Stimulated activated CD8-positive, alpha-beta memory T cell treated with anti-CD3 and anti-CD28 coated beads, Interleukin-4, amount 100 ng/mL, for 48 hours (primary cell): ENCODE data around the gene PHF5A.
A peak's percentile ranks its signal among the peaks of the same experiment; 100 is the strongest.

Source experiments
- DNase-seq: peaks from one replicate; pipeline ENCODE4 v3.0.0-alpha.2; 2020

The PHF5A gene, protein sequence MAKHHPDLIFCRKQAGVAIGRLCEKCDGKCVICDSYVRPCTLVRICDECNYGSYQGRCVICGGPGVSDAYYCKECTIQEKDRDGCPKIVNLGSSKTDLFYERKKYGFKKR

DNA sequence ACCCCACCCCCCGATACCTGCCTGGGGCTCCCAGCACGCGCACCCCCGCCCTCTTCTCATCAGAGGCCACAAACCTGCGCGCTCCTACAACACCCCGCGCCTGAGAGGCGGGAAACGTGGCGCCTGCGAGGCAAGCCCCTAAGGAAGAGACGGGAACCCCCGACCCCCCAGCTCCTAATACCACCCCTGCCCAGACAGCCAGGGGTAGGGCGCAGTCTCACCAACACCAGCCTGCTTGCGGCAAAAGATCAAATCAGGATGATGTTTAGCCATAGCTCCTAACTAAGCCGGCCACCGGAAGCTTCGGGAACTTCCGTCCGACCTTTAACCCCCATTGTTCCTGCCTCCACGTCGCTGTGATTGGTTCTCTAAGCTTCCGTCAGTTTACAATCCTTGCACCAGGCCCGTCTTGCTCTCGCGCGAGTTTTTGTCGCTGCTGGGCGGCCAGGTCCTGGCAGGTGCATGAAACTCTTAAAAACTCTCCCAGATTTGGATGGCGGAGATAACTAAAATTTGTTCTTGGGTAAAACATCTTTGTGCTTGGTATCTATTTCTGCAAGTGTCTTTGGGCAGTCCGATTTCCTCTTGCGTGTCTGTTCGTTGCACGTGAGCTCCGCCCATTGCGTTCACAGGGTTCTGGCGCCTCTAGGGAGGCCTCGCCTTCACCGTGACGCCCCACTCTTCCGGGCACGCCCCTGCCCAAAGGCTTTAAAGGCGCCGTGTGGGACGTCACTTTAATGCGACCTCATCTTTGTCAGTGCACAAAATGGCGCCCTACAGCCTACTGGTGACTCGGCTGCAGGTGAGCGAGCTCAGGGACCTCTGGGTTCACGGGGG is at the start of gene PHF5A, which contains the start of gene ACO2:
Gene PHF5A (minus strand): TSS at position 312 of the 837 bp plus-strand sequence. CDS start 39 bp downstream, at position 273.
Gene ACO2 (plus strand): TSS at position 737 of the 837 bp plus-strand sequence. CDS start 30 bp downstream, at position 767.
- DNase-seq = peak; percentile 100

DNA sequence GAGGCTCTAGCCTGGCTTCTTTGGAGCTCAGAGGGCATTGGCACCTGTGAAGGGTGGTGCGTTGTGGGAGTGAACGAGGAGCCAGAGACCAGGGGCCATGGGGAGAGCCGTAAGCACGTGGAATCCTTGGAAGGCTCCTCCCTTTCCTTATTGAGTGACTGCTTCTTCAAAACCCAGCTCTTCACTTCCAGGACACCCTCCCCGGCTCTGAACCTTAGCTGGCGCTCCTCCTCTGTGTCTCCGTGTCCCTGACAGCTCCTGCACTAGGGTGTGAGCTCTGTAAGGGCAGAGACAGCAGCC is 49.5 kb upstream of the PHF5A start:
- DNase-seq = no peak

DNA sequence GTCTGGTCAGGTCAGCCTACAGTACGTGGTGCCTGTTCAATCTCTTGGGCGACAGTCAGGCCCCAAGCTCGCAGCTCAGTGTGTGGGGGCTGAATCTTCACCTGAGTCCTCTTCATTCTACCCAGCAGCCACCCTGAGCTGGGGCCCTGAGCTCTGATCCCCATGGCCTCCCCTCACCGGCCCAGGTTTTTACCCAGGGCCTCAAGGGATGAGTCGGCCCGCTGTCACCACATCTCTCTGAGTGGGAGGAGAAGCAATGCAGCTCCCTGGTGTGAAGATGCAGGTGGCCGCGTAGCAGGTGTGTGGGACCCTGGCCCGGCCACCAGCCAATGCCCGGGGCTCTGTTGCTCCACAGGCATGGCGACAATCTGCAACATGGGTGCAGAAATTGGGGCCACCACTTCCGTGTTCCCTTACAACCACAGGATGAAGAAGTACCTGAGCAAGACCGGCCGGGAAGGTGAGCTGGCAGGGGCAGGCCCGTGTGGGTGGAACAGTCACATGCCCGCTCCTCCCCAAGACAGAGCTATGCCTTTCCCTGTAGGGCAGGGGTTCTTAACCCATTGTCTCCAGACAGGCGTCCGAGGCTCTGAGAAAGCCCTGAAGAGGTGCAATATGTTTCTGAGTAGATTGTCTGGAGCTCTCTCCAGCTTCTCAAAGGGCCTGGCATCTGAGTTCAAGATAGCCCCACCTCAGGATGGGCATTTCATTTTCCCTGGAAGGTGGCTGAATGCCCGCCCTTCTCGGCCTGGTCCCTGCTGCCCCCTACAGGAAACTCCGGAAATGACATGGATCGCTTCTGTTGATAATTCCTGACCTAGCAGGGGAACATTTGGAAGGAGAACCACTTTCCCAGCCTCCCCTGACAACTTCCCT is 48.9 kb upstream of the PHF5A start:
- peak; percentile 69 for DNase-seq

DNA sequence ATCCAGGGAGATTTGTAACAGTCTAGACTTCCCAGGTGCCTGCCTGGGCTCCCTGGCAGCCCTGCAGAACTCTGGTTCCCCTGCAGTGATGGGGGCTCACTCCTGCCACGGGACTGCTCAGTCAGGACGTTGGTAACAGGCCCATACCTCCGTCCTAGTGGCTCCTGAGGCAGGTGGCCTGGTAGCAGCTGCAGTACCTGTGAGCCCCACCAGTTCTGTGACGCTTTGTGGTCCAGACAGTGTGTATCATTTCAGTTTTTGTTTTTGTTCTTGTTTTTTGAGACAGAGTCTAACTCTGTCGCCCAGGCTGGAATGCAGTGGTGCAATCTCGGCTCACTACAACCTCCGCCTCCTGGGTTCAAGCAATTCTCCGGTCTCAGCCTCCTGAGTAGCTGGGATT is 48.0 kb upstream of the PHF5A start:
- no peak for DNase-seq

DNA sequence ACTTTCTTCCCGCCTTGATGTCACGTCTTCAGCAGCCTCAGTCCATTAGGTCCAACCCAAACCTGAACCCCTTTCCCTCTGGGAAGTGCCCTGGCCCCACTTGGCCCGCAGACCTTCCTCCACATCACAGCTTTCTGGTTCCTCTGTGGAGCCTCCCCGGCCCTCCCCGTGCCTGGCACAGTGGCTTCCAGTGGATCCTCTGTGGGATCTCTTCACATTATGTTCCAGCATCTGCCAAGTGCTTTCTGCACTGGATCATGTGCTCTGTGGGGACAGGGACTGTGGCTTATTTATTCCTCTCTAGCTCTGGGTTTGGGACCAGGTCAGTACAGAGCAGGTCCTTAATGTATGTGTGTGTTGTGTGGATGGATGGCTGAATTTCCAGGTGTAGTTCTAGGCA is 44.9 kb upstream of the PHF5A start:
- DNase-seq = no peak

DNA sequence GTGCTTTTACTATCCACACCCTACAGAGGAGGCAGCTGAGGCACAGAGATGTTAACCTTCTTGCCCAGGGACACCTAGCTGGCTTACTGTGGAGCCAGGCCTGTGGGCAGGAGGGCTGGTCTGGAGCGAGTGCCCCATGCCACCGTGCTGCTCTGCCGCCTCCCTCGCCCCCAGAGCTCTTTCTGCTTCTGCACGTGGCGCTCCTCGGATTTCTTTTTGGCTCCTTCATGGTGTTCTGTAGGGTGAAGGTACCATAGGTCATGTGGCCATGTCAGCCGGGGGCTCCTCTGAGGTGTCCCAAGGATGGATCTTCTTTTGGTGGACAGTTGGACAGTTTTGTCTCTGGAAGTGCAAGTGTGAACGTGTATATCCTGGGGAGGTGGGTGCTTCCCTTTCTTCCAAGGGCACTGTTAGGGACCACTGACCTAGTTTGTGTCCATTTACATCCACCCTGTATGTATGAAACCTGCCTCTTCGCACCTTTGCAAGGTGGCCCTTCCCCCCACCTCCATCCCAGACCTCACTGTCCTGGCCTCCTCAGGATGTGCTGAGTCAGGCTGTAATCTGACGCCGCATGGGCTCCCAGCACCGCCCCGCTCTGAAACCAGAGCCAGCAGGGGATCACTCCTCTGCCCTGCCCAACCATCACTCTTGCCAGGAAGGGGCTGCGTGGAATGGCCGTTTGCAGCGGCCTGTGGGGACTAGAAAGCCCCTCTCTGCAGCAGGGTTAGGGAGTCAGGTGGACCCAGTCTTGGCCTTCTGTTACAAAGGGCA is 44.1 kb upstream of the PHF5A start:
- no peak for DNase-seq

DNA sequence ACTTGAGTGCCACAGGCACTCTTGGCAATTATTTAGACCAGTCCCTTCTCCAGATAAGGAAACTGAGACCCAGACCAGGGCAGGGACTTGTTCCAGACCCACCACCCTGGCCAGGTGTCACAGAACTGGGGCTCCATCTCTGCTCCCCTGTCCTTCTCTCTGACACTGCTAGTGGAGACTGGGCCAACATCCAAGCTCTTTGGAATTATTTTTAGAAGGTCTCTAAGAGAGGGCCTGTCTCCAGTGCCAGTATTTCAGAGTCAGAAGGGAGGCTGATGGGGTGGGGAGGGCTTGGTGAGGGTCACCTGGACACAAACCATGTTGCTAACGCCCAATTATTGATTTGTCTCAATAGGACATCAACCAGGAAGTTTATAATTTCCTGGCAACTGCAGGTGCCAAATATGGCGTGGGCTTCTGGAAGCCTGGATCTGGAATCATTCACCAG is 43.1 kb upstream of the PHF5A start:
- DNase-seq = no peak

DNA sequence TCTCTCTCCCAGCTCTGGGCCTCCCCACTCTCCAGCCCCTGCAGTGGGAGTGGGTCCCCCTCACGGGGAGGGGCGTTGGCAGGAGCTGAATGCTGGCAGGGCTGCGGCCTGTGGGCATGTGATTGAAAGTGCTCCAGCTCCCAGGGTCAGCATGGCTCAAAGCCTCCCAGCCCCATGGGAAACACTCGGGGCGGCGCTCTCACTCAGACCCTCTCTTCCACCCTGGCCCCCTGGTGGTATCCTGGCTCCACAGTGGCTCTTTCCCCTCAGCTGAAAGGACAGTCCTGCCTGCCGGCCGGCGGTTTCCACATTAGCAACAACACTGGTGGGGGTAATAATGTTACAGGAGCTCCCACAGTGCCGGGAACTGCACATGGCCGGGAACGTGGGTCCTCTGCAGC is 40.3 kb upstream of the PHF5A start:
- no peak for DNase-seq

DNA sequence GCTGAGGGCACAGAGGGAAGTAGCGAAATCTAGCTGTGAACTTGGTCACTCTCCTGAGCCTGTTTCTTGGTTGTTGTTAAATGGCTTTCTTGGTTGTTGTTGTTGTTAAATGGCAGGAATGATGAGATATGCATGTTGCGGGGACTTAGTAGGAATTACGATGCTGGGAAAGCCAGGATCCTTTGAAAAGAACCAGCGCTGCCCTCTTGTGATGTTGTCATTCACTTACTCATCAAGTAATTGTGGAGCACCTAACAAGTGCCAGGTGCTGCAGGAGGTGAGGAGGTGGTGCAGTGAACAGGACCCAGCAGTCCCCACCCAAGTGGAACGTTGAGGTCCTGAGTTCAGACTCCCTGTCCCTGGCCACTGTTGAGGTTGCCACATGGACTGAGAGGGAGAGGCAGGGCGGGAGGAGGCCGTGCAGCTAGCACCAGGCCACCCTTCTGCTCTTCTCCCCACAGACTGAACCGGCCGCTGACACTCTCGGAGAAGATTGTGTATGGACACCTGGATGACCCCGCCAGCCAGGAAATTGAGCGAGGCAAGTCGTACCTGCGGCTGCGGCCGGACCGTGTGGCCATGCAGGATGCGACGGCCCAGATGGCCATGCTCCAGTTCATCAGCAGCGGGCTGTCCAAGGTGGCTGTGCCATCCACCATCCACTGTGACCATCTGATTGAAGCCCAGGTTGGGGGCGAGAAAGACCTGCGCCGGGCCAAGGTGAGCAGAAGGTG is 39.0 kb upstream of the PHF5A start:
- no peak for DNase-seq

DNA sequence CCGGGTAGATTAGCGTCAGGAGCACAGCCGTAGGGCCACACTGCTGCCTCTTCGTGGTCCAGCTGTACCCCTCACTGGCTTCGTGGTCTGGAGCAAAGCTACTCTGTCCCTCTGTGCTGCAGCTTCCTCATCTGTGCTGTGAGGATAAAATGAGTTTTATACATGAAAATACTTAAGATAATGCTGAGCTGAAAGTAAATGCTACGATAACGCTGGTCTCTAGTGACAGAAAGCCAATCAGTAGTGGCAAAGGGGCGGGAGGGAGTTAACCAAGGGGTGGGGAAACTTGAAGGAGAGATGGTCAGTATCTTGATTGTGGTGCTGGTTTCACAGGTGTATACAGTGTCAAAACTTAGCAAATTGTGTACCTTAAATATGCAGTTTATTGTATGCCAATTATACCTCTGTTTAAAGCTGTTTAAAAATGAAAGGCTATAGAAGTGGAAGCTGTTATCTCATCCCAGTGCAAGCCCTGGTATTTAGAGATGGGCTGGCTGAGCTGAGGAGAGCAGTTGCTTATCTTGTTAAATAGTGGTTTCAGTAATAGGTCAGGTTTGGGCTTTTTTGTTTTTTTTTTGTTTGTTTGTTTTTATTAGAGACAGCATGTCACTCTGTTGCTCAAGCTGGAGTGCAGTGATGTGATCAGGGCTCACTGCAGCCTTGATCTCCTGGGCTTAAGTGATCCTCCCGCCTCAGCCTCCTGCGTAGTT is 37.2 kb upstream of the PHF5A start:
- DNase-seq = no peak

DNA sequence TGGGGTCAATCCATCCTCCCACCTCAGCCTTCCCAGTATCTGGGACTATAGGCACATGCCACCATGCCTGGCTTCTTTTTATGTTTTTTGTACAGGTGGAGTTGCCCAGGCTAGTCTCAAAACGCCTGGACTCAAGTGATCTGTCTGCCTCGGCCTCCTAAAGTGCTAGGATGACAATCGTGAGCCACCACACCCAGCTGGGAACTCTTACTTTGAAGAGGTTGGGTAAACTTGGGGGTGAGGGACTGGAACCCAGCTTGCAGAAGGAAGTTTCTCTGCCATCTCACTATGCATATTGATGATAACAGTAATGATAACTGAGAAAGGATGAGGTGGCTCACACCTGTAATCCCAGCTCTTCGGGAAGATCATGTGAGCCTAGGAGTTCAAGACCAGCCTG is 36.3 kb upstream of the PHF5A start:
- DNase-seq = no peak

DNA sequence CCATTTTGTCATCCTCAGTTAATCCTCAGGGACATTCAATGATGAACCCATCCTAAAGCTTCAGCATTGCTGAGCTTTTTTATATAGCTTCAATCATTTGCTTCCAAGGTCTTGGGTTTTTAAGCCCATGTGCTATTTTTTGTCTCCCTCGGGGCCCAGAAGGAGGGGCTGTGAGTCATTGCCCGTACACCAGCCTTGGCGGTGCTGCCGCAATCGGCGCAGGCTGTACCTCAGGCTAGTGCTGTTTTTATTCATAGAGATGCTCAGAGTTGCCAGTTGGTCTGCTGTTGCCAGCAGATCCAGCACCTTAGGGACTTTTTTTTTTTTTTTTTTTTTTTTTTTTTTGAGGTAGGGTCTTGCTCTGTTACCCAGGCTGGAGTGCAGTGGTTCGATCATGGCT is 35.9 kb upstream of the PHF5A start:
- no peak for DNase-seq

DNA sequence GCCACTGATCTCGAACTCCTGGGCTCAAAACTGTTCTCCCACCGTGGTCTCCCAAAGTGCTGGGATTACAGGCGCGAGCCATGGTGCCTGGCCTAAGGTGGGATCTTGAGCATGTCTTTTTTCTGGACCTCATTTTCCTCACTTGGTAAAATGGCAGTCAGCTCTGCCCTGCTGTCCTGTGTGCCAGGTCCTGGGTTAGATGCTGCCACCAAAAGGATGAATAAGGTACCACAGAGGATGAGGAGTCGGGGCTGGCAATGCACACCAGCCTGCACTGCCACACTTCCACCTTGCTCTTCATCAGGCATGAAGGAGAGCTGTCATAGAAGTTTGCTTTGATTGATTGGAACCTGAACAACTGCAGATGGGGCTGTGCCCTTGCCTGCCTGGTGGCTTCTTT is 32.7 kb upstream of the PHF5A start:
- DNase-seq = no peak

DNA sequence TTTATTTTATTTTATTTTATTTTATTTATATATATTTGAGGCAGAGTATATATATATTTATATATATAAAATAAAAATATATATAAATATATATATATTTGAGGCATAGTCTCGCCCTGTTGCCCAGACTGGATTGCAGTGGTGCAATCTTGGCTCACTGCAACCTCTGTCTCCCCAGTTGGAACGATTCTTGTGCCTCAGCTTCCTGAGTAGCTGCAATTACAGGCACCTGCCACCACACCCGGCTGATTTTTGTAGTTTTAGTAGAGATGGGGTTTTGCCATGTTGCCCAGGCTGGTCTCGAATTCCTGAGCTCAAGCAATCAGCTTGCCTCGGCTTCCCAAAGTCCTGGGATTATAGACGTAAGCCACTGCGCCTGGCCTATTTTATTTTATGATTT is 31.8 kb upstream of the PHF5A start:
- no peak for DNase-seq

DNA sequence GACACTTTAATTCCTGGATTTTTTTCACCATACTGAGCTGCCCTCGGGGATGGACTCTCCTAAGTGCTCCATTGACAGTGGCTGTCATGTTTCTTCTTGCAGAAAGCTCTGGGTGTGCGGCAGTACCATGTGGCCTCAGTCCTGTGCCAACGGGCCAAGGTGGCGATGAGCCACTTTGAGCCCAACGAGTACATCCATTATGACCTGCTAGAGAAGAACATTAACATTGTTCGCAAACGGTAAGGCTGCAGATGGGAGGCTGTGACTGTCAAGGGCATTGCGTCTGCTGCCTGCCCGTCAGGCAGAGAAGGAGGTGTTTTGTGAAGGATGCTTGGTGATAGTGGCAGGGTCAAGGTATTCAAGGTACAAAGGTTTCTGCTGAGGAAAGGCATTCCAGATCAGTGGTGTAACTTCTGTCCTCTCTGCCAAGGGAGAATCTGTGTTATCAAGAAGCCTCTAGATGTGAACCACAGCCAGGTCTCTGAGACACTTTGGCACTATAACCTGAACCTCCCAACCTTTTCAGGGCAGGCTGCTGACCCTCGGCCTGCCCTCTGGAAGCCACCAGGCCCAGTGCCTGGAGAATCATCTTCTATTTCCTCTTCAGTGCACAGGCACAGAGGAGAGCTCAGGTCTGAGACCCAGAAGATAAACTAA is 31.3 kb upstream of the PHF5A start:
- DNase-seq = no peak

DNA sequence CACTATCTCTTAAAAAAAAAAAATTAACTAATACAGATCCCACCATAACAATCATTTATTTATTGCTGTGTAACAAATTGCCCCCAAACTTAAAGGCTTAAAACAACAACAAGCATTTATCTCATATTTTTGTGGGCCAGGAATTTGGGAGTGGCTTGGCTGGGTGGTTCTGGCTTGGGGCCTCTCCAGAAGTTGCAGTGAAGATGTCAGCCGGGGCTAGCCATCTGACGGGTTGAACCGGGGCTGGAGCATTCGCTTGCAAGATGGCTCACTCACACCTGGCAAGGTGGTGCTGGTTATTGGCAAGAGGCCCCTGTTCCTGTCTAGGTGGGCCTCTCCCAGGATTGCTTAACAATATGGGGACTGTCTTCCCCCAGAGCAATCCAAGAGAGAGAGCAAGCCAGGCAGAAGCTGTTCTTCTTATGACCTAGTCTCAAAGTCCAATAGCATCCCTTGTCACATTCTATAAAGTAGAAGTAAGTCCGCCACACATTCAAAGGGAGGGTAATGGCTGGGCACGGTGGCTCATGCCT is 29.9 kb upstream of the PHF5A start:
- no peak for DNase-seq

DNA sequence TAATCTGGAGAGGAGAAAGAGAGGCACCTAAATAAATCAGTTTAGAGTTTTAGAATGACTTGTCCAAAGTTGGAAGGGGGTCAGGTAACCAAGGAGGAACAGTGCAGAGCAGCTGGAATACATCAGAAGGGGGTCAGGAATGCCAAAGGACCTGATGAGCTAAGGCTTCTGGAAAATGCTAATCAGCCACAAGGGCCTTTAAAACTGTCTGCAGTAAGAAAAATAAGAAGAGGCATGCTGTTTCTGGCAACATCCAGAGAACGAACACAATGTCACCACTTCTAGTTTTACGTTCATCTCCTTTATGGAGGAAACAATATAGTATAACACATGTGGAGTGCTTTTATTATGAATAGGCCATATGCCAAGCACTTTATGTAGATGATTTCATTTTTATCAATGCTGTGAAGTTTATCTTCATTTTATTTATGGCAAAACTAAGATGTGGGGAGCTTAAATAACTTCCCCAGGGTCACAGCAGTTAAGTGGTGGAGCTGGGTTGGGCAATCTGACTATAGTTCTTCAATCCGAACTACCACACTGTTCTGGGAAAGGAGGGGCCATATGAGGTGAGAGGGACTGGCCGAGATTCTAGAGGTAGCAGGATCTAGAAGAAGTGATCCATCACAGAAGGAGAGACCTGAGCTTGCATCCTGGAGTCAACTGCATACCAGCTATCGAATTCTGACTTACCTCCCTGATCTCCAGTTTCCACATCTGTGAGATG is 23.0 kb upstream of the PHF5A start:
- DNase-seq = no peak

DNA sequence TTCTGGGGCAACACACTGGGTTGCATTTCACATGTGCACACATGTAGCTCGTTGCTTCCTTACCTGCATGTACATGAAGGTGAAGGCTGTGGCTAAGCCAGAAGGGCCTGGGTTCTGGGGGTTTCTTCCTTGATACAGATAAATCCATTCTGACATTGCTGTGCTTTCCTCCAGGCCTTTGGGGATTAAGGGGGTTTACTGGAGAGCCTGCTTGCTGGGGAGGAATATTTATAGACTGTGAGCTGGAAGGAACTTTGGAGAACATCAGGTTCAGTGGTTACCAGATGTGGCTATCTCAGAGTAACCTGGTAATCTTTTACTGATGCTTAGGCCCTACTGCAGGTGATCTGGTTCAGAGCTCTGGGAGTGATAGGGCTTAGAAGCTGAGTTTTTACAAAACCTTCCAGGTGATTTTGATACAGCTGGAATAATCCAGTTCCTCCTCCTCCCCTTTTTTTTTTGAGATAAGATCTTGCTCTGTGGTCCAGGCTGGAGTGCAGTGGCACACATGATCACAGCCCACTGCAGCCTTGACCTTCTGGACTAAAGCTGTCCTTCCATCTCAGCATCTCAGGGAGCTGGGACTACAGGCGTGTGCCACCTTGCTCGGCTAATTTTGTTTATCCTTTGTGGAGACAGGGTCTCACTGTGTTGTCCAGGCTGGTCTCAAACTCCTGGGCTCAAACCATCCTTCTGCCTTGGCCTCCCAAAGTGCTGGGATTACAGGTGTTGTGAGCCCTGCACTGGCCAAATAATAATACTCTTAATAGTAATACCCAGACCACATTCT is 20.3 kb upstream of the PHF5A start:
- no peak for DNase-seq

DNA sequence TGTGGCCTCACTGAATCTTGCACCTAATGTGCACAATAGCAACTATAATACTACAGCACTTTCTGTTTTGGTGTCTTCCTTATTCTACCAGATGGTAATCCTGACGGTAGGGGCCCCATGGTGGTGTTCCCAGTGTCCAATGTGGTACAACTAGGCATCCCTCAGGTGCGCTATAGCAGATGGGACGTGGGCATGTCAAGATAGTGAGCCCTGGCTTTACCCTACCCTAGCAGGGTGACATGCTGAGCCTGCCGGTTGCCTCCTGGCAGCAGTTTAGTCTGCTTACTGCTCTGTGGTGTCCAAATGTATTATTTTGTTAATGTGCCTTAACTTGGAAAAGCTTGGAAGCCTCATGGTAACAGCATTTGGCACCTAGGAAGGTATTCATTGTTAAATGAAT is 19.6 kb upstream of the PHF5A start:
- no peak for DNase-seq
